HG02973 (cell line): ENCODE data around the gene C17orf78.
A peak's percentile ranks its signal among the peaks of the same experiment; 100 is the strongest.
"Not testable (repeated sequence)": the region's sequence is repeated elsewhere in the genome, so short reads cannot be mapped to it uniquely, and the experiment has no call there.

Source experiments
- ATAC-seq: cut with Tn5 transposase; IDR thresholded peaks from one replicate; pipeline ENCODE4 v1.9.1; 2021; ENCODE audit warnings: moderate library complexity; ENCODE audit not compliant: unreplicated experiment

Gene C17orf78

DNA sequence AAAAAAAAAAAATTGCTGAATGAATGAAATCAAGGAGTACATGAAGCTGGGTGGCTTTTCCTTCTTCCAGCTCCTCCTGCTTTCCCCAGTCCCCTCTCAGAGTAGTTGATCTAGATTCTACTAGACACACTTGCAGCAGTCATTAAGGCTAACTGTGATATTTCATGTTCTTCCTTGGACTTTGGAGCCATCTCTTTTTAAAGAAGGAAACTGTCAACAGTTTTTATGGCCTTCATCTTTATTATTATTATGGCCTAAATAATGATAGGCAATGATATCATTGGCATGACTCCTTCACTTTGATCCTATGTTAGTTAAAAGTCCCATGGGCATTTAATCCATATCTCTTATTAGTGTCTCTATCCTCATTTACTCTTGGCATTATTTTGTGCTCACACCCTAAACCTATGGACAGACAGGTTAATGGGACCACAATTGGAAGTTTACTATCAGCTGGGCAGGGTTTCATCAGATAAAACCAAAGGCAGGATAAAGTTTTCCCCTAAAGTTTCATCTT is 9.7 kb downstream of the C17orf78 start:
- no peak for ATAC-seq

DNA sequence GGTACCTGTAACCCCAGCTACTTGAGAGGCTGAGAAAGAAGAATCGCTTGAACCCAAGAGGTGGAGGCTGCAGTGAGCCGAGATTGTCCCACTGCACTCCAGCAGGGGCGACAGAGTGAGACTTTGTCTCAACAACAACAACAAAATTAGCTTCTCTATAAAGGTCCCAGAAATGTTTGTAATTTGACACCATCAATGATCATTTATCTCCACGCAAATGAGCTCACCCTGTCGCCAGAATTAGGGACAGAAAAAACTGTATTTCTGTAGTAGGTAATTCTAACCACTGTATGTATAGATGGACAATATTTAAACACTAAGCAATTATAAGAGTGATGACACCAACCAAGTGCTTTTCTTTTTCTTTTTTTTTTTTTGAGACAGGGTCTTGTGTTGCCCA is 10.7 kb downstream of the C17orf78 start:
- ATAC-seq, result no peak

DNA sequence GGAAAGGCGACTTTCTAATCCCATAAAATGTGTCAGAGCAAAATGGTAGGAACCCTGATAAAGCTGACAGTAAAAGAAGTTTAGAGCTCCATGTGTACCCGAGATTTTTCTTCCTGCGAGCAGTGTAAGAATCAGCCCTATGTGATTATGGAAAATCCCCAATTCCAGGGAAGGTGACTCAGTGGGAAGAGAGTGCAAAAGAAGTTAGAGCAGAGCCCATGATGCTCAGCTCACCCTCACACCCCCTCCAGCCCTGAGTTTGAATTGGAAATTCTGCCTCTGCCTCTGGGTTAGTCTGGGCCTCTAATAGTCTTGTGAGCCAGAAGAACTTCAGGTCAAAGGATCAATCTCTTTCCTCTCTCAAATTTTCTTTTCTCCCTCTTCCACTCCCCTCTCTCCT is 12.5 kb downstream of the C17orf78 start:
- no peak for ATAC-seq

DNA sequence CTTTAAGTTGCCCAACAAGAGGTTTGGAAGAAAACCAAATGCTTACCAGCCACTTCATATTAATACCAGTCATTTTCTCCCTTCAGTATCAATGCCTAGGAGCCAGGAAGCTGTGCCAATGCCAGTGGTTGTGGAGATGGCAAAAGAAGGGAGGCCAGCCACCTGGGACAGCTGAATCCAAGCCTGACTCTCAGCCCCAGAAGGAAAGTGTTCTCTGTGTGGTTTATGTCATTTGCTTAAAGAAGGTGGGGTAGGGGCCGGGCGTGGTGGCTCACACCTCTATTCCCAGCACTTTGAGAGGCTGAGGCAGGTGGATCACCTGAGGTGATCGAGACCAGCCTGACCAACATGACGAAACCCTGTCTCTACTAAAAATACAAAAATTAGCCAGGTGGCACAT is 13.4 kb downstream of the C17orf78 start:
- ATAC-seq, result no peak

DNA sequence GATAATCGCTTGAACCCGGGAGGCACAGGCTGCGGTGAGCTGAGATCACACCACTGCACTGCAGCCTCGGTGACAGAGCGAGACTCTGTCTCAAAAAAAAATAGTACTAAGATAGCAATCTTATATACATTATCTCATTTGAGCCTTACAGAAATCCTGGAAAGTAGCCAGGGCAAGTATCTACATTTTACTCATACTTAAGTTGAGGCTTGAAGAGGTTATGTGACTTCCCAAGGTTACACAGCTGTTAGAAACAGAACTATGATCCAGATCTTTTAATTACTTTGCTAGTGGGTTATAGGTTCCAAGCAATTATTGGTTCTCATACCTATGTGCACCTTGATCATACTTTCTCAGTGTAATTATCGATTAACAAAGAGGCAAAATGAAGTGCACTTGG is 15.4 kb downstream of the C17orf78 start:
- ATAC-seq, result no peak

DNA sequence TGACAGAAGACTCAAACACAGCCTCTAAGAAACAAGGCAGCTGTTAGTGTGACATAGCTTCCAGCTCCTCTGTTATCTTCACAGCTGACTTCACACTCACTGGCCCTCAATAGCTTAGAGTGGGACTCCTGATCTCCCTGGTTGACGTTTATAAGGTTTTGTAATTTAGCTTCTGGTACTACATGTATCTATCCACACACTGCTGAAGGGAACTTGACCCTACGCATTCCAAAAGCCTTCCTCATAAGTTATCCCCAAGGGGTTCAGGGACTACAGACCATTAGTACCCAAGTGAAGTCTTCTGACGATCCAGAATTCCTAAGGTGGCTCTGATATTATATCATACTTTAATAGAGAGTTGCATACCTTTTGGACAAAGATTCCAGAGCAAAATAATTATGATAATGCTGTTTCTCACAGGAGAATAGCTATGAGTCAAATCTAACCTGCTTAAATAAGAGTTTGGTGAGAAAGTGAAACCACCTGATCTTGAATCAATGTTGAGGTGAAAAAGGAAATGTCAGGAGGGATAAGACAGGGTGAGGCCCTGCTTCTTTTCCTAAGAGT is 16.3 kb downstream of the C17orf78 start:
- ATAC-seq, result no peak

DNA sequence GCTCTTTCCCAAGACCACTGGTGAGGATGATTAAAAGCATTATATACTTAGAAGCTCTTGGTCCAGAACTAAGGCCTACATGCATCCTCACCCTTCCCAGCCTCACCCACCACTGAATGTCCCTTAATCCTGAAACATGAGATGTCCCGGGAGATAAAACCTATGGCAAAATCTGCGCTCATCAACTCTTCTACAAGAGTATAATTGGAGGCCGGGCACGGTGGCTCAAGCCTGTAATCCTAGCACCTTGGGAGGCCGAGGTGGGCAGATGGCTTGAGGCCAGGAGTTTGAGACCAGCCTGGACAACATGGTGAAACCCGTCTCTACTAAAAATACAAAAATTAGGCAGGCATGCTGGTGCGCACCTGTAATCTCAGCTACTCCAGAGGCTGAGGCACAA is 17.6 kb downstream of the C17orf78 start:
- no peak for ATAC-seq

DNA sequence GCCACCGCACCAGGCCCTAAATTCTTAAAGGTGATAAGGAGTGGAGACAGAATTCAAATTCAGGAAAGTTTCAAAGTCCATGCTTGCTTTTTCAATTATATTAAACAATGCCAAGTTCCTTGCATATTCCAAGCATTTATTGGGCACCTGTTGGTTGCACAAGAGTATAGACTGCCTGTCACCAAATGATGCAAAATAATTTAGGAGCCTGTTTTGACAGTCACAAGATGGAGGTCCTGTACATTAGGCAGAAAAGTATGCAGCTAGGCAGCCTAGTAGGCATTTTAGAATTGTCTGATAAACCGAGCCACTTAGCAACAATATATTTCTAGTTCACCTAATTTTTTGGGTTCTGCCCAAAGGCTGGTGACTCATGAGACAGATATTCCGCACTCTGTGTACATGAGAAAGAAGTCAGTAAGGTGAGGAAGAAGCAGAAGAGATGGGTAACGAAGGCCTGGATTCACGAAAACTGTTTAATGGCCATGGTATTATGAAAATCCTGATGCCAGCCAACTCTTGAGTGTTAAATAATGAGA is 23.5 kb downstream of the C17orf78 start:
- no peak for ATAC-seq

DNA sequence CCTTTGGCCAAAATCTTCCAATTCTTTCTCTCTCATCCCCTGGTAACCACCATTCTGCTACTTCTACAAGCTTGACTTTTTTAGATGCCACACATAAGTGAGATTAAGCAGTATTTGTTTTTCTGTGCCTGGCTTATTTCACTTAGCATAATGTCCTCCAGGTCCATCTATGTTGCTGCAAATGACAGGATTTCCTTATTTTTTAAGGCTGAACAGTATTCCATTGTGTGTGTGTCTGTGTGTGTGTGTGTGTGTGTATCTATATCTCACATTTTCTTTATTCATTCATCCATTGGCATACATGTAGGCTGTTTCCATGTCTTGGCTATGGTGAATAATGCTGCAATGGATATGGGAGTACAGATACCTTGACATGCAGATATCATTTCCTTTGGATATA is 24.7 kb downstream of the C17orf78 start:
- no peak for ATAC-seq

DNA sequence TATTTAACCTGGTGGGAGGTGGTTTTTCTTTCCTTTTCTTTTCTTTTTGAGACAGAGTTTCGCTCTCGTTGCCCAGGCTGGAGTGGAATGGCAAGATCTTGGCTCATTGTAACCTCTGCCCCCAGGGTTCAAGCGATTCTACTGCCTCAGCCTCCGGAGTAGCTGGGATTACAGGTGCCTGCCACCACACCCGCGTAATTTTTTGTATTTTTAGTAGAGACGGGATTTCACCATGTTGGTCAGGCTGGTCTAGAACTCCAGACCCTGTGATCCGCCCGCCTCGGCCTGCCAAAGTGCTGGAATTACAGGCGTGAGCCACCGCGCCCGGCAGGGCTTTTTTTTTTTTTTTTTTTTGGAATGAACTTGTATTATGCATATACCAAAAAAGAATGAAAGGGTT is 29.7 kb downstream of the C17orf78 start:
- not testable (repeated sequence) for ATAC-seq

DNA sequence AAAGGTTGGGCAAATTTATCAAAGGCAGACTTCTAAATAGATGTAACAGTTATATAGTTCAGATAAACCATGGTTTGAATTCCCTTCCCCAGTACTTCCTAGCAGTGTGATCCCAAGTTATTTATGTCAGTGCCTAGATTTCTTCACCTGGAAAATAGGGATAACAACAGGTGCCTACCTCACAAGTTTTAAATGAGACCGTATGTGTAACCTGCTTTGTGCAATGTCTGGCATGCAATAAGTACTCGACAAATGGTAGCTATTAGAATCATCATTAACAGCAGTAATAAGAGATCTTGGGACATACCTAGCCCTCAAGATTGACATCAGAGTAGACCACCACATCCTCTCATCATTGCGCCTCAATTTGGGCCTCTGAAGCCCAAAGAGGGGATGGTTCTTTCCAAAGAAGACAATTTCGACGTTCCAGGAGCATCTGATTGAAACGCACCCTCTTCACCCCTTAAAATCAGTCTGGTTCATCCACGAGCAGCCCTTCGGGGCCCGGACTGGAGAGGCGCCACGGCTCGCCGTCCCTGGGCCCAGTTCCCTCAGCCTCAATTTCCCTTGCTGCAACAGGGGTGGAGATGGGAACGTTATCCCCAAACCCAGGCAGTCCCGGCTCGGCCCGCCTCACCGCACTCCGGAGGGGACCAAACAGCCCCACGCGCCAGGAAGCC is 30.3 kb downstream of the C17orf78 start:
- ATAC-seq, result peak; percentile 29

DNA sequence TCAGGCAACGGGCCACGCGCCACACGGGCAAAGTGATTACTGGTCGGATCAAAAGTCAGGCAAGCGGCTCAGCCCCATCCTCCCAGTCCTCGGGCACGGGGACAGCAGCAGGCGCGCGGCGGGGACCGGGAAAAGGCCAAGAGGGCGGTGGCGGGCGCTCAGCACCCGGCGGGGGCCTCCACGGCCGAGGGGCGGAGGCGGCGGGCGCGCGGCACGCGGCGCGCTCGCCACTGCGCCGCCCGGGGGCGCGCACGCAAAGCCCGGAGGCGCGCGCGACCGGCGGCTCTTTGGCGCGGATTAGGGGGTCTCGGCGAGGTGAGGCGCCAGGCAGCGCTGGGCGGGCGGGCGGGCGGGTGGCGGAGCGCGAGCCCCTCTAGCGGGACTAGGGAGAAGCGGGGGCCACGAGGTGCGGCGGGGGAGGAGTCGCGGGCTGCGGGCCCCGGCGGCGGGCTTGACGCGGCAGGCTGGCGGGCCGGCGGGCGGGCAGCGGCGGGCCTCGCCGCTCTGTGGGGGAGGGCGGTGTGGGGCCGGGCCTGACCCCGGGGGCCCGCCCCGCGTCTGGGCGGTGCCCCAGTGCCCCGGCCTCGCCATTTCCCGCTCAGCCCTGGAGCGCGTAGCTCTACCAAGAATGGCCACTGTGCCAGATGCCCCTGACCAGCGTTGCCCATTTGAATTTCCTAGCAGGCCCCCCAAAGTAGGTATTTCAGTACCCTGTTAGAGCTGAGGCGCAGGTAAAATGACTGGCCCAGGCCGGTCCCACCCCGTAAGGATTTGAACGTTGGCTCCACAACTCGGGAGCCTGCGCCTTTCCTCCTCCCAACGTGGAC is 31.1 kb downstream of the C17orf78 start, which contains the start of the genes ACACA and TADA2A:
TSS of gene ACACA (minus strand) at position 202 of the 827 bp plus-strand sequence. CDS start 537 bp downstream, outside the sequence.
TSS of gene TADA2A (plus strand) at position 252 of the 827 bp plus-strand sequence. CDS start 4,480 bp downstream, outside the sequence.
- ATAC-seq, result peak; percentile 84

DNA sequence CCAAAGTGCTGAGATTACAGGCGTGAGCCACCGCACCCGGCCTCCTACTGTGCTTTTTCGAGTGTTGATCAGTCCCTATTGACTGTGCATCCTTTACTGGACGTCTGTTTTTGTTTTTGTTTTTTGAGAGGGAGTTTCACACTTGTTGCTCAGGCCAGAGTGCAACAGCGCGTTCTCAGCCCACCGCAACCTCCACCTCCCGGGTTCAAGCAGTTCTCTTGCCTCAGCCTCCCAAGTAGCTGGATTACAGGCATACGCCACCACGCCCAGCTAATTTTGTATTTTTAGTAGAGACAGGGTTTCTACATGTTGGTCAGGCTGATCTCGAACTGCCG is 32.3 kb downstream of the C17orf78 start:
- not testable (repeated sequence) for ATAC-seq

DNA sequence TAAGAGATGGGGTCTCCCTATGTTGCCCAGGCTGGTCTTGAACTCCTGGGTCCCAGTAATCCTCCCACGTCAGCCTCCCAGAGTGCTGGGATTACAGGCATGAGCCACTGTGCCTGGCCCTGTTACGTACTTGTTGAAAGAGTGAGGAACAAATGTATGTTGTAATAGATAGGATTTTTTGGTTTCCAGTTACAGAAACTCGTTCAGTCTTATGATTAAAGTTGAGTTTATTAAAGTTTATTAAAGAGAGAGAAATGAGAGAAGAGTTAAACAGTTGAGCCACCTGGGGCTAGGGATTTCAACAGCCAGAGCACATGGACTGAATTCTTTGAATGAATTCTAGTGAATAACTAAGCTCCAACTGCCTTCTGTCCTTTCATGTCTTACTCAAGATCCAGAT is 34.6 kb downstream of the C17orf78 start:
- ATAC-seq, result no peak

DNA sequence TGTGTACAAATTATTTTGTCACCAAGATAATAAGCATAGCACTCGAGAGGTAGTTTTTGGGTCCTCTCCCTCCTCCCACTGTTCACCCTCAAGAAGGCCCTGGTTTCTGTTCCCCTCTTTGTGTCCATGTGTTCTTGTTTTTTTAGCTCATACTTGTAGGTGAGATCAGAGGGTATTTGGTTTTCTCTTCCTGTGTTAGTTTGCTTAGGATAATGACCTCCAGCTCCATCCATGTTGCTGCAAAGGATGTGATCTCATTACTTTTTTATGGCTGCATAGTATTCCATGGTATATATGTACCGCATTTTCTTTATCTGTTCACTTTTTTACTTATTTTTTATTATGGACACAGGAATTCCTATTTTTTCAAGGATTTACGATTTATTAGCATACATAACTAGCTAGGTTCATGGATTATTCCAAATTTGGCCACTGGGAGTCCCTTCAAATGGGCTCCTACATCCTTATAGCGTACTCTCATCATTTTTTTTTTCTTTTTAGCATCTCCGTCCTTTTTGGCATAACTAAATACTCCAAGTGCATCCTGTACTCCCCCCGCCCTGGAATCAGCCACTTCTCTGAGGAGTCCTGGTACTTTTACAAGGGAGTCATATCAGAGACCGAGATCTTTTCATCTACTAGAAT is 38.2 kb downstream of the C17orf78 start:
- ATAC-seq, result no peak

DNA sequence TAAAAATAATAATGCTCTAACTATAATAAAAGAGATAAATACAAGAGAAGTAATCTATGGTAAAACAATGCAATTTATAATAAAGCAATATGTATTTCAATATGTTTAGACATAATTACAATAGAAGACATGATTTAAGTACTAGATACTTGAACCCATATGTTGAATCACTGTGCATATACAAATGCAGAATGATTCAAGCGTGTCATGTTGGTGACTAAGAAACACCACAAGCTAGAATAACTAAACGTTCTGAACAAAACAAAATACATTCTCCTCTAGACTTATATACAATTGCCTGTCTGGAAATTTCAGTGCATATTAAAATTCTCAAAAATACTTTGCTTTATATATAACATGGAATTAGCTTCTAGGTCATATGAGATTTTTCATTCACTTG is 42.1 kb downstream of the C17orf78 start:
- ATAC-seq, result no peak

DNA sequence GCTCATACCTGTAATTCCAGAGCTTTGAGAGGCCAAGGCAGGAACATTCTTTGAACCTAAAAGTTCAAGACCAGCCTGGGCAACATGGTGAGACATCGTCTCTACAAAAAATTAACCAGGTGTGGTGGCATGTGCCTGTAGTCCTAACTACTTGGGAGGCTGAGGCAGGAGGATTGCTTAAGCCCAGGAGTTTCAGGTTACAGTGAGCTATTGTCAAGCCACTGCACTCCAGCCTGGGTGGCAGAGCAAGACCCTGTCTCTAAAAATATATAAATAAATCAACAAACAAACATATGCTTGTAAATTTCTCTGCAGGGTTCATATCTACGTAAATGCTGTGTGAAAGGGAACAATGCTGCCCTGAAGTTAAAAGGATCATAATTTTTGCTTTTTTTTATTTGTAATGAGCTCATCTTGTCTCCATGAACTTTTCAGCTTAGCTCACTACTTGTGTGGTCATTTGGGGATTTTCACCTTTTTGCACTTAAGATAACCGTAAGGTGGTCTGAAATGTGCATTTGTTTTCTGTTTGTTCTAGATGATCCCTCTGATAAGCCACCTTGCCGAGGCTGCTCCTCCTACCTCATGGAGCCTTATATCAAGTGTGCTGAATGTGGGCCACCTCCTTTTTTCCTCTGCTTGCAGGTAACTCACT is 47.3 kb downstream of the C17orf78 start:
- ATAC-seq, result no peak

DNA sequence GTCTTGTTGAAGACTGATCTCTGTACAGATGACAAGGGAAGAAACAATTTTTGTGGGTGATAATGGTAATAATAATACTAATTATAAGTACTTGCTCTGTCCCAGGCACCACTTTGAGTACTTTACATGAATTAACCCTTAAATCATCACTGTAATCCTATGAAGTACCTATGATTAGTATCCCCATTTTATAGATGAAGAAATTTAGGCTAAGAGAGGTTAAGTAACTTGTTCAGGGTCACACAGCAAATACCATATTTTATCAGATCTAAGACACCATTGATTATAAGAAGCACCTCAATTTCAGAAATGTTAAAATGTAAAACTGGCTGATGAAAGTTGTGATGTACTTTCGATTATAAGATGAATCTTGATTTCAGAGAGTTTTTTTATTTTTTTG is 49.5 kb downstream of the C17orf78 start:
- ATAC-seq, result no peak

DNA sequence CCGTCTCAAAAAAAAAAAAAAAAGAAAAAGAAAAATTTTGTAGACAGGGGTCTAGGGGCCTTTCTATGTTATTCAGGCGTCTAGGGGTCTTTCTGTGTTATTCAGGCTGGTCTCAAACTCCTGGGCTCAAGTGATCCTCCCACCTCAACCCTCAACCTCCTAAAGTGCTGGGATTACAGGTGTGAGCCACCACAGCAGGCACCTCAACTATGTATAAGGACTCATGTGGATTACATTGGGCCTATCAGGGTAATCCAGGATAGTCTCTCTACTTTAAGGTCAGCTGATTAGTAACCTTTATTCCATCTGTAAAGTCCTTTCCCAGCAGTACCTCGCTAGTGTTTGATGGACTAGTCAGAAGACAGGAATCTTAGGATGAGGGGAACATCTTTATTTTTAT is 53.3 kb downstream of the C17orf78 start:
- ATAC-seq, result no peak

DNA sequence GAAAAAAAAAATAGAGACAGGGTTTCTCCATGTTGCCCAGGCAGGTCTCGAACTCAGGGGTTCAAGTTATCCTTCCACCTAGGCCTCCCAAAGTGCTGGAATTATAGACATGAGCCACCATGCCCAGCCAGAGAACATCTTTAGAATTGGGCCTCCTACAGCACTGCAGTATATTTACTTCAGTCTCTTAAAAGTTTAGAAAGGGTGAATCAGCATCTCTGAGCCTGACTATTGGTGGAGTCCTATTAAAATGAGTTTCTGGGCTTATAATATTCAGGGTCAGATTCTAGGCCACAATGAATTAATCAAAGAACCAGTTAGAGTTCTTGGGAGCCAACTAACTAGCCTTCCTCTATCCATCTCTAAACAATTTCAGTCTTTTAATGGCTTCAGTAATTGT is 53.7 kb downstream of the C17orf78 start:
- ATAC-seq, result no peak
